SK-N-MC (cell line): ENCODE results near the gene SEC22A.

Experiments used
- EZH2 ChIP-seq: fragments of 200-600 bp; sonication (generic); IDR thresholded peaks from one replicate; pipeline ENCODE4 v1.6.1; 2017; ENCODE audit warnings: antibody characterized with exemption
- FOXP2 ChIP-seq: optimal IDR thresholded peaks from 2 replicates; pipeline ENCODE3; 2011; ENCODE audit warnings: mild to moderate bottlenecking, moderate library complexity; ENCODE audit not compliant: insufficient read depth; ENCODE audit errors: extremely low read length, control extremely low read depth
- POLR2AphosphoS5 ChIP-seq: IDR thresholded peaks from 2 replicates; pipeline ENCODE4 v1.6.1; 2012; ENCODE audit warnings: mild to moderate bottlenecking, low read depth, low read length, borderline replicate concordance

DNA sequence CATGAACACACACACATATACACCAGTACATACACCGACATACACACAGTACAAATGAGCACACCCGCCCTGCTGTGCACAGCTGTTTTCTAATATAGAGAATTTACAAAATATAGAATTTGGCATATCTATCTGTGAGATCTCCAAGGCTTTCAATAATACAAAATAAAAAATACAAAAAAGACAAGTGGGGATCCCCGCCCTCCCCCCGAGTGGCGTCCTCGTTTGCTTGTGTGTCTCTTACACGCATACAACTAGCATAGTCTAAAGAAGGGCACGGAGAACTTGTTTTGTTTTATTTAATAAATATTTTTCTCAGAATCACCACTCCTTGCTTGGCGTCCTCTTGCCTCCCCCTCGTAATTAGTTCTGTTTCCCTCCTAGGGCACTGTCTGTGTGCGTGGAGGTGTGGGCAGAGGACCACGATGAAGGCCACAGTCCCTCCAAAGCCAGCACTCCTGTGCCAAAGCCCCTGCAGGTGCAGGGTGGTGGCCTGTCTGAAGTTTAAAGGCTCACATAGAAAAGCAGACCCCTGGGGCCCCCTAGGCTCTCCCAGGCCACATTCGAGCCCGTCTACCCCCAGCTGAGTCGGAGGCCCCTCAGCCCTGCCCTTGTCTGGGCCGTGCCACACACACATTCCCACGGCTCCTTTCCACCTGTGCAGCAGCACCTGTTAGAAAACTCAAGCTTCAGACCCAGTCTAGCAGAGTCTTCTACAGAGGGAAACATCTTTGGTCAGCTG lies 82.1 kb downstream of the SEC22A start:
- TF ChIP-seq EZH2 (no peak), POLR2AphosphoS5 (no peak), FOXP2 (no peak)
